ENCODE measurements around the gene ACOX3.

The ACOX3 gene

GRCh38 chr4:8322794-8323704 is 117.5 kb downstream of the ACOX3 start:
- TF ChIP-seq, protein P1, sequence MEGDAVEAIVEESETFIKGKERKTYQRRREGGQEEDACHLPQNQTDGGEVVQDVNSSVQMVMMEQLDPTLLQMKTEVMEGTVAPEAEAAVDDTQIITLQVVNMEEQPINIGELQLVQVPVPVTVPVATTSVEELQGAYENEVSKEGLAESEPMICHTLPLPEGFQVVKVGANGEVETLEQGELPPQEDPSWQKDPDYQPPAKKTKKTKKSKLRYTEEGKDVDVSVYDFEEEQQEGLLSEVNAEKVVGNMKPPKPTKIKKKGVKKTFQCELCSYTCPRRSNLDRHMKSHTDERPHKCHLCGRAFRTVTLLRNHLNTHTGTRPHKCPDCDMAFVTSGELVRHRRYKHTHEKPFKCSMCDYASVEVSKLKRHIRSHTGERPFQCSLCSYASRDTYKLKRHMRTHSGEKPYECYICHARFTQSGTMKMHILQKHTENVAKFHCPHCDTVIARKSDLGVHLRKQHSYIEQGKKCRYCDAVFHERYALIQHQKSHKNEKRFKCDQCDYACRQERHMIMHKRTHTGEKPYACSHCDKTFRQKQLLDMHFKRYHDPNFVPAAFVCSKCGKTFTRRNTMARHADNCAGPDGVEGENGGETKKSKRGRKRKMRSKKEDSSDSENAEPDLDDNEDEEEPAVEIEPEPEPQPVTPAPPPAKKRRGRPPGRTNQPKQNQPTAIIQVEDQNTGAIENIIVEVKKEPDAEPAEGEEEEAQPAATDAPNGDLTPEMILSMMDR (IDR thresholded peaks at IDR 0.05; ENCODE audit: insufficient read depth, missing control alignments) = no peak
- DNase-seq (ENCODE audit: insufficient read length, low spot score) (no peak), FAIRE-seq (no peak)

GRCh38 chr4:8321771-8322170 is 118.8 kb downstream of the ACOX3 start:
- TF ChIP-seq, protein P1 (IDR thresholded peaks at IDR 0.05; ENCODE audit: insufficient read depth, missing control alignments) = no peak
- FAIRE-seq = no peak
- no peak for DNase-seq (ENCODE audit: insufficient read length, low spot score)

DNA sequence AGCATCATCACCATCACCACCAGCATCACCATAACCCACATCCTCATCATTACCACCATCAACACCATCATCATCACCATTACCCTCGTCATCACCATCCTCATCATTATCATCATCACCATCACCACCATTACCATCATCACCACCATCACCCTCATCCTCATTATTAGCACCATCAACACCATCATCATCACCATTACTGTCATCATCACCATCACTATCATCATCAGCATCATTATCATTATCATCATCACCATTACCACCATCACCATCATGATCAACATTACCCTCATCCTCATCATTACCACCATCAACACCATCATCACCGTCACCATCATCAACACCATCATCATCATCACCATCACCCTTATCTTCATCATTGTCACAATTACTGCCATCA is 119.3 kb downstream of the ACOX3 start:
- TF ChIP-seq, protein P1 (IDR thresholded peaks at IDR 0.05; ENCODE audit: insufficient read depth, missing control alignments) = no peak
- DNase-seq (ENCODE audit: insufficient read length, low spot score) (no peak), FAIRE-seq (no peak)

DNA sequence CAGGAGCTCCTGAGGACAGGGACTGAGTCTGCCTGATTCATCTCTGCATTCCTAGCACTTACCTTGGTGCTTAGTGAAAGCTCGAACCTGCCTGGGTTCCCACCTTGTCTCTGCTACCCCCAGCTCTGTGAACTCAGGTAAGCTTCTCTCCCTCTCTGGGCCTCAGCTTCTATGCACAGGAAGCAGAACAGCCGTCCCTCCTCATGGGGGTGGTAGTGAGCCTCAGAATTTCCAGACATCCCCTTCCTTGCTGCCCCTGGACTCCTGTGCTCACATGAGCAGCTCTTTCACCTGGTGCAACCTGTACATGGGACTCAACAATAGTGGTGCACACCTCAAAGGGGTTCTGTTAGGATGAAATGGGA is 120.2 kb downstream of the ACOX3 start:
- TF ChIP-seq, protein P1 (IDR thresholded peaks at IDR 0.05; ENCODE audit: insufficient read depth, missing control alignments) = no peak
- FAIRE-seq = no peak
- no peak for DNase-seq (ENCODE audit: insufficient read length, low spot score)

GRCh38 chr4:8319731-8320385 is 120.7 kb downstream of the ACOX3 start:
- no peak for FAIRE-seq
- TF ChIP-seq, protein P1 (IDR thresholded peaks at IDR 0.05; ENCODE audit: insufficient read depth, missing control alignments) = no peak
- DNase-seq (ENCODE audit: insufficient read length, low spot score) = no peak

GRCh38 chr4:8319061-8319460 is 121.5 kb downstream of the ACOX3 start:
- TF ChIP-seq, protein P1 (IDR thresholded peaks at IDR 0.05; ENCODE audit: insufficient read depth, missing control alignments) = no peak
- DNase-seq (ENCODE audit: insufficient read length, low spot score) (no peak), FAIRE-seq (no peak)

DNA sequence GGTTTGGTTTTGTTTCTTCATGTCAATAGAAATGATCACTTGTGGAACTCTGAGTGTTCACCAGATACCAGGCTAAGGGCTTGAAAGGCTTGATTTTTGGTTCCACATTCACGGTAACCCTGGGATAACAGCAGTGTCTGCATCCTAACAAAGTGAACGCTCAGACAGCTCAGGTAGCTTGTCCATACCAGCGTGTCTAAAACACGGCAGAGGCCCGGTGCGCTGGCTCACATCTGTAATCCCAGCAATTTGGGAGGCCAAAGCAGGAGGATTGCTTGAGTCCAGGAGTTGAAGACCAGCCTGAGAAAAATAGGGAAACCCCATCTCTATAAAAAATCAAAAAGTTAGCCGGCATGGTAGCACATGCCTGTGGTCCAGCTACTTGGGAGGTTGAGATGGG is 122.0 kb downstream of the ACOX3 start:
- DNase-seq (ENCODE audit: insufficient read length, low spot score) (no peak), FAIRE-seq (no peak)
- TF ChIP-seq, protein P1 (IDR thresholded peaks at IDR 0.05; ENCODE audit: insufficient read depth, missing control alignments) = no peak

All from D721Med (cell line).